Peyer's patch (tissue), 4 donors: ENCODE results near the gene SCYGR1.

Experiments used
- POLR2A ChIP-seq, 2 donors: fragments of 450-650 bp; IDR thresholded peaks; one replicate each; pipeline ENCODE4 v1.5.1; 2017; ENCODE audit warnings: antibody characterized with exemption in 2 of 2, mild to moderate bottlenecking in 2 of 2, moderate library complexity in 2 of 2
- TF ChIP-seq, protein P1 (sequence below), 6 experiments: fragments of 450-650 bp in 4 of 6; fragments of 200-600 bp in 2 of 6; sonication (generic) in 1 of 6; IDR thresholded peaks; one replicate each; pipeline ENCODE4 v1.5.1; 2017 to 2019; ENCODE audit warnings: antibody characterized with exemption in 6 of 6, mild to moderate bottlenecking in 3 of 6, moderate library complexity in 1 of 6

DNA sequence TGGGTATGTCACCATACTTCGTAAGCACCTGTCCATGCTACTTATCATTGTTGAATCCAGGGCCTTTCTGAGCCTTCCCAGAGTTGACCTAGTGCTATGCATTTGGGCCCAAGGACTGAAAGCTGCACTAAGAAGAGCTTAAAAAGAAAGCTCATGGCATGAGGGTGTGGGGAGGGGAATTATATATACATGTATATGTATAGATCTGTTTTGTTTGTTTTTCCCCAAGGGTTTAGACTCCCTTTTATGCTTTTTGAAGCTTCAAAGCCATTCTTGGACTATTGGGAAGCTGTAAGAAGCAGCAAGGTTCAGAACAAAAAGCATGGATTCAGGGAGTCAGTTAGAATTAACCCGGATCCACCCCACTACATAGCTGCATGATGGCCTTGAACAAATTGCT, 39.4 kb downstream of the SCYGR1 start:
- TF ChIP-seq, protein P1, sequence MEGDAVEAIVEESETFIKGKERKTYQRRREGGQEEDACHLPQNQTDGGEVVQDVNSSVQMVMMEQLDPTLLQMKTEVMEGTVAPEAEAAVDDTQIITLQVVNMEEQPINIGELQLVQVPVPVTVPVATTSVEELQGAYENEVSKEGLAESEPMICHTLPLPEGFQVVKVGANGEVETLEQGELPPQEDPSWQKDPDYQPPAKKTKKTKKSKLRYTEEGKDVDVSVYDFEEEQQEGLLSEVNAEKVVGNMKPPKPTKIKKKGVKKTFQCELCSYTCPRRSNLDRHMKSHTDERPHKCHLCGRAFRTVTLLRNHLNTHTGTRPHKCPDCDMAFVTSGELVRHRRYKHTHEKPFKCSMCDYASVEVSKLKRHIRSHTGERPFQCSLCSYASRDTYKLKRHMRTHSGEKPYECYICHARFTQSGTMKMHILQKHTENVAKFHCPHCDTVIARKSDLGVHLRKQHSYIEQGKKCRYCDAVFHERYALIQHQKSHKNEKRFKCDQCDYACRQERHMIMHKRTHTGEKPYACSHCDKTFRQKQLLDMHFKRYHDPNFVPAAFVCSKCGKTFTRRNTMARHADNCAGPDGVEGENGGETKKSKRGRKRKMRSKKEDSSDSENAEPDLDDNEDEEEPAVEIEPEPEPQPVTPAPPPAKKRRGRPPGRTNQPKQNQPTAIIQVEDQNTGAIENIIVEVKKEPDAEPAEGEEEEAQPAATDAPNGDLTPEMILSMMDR (IDR thresholded peaks at IDR 0.05), result no peak
- no peak for TF ChIP-seq POLR2A (IDR thresholded peaks at IDR 0.05)
